Measurements from ENCODE around the gene SLC2A4. TPM values are rescaled to one million over a fixed set of nuclear protein-coding genes. Genes with fewer than 3 reads are reported as not detected.

The SLC2A4 gene
- total RNA-seq, 1 donor, result under 0.01 TPM

DNA sequence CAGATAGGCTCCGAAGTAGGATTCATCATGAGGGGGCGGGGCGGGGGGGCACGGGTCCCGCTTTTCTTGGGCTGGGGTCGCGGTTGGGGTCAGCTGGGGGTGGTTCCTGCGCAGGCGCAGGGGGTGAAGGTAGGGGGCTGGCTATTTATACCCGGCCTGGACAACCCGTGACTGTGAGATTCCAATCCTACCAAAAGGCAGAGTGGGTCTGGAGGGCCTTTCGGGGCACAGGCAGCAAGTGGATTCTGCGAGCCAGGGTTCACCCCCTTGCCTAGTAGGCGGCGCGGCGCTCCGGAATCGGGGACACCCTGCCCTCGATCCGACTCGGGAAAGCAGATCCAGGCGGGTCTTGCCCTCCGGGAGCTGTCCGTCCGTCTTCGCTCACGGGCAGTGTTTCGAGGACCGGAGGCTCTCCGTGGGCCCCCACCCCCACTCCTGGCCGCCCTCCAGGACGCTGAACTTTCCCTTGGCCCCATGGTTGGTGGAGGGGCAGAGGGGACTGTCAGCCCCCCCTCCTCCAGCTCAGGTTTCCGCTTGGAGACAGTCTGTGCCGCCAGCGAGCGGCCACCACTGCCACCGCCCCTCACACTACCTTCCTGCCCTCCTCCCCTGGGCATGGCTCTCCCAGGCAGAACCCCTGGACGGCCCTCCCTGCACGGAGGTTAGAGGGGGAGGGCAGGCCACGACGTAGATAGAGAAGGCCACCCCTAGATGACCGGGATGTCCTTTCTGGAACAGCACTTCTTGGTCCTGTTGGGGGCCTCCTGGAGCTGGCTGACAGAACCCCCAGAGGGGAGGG lies 634 bp downstream of the SLC2A4 start:
- no peak for DNase-seq (ENCODE audit: low read depth)
- TF ChIP-seq, protein P1, sequence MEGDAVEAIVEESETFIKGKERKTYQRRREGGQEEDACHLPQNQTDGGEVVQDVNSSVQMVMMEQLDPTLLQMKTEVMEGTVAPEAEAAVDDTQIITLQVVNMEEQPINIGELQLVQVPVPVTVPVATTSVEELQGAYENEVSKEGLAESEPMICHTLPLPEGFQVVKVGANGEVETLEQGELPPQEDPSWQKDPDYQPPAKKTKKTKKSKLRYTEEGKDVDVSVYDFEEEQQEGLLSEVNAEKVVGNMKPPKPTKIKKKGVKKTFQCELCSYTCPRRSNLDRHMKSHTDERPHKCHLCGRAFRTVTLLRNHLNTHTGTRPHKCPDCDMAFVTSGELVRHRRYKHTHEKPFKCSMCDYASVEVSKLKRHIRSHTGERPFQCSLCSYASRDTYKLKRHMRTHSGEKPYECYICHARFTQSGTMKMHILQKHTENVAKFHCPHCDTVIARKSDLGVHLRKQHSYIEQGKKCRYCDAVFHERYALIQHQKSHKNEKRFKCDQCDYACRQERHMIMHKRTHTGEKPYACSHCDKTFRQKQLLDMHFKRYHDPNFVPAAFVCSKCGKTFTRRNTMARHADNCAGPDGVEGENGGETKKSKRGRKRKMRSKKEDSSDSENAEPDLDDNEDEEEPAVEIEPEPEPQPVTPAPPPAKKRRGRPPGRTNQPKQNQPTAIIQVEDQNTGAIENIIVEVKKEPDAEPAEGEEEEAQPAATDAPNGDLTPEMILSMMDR (IDR thresholded peaks at IDR 0.05; ENCODE audit: insufficient read depth, low read depth, low read length), result no peak
- H3K4me3 ChIP-seq (ENCODE audit: low read depth, low read length), result peak overlapping the region; percentile 63

DNA sequence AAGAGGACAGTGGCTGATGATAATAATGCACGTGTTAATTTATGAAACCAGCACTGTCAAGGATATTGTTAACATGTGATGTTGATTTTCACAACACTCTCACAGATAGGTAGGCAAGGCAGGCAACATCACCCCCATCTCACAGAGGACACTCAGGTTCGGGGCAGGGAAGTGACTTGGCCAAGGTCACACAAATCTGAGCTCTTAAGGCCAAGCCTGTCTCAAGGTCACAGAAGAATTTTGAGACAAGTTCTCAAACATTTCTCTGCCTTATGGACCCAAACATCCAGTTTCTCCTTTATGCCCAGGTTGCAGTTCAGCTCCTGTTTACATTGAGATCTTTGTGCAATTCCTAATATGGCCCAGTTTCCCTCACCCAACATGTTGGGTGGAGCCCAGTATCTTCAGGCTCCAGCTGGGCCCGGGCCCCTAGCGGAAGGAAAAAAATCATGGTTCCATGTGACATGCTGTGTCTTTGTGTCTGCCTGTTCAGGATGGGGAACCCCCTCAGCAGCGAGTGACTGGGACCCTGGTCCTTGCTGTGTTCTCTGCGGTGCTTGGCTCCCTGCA lies 1.3 kb downstream of the SLC2A4 start:
- DNase-seq (ENCODE audit: low read depth), result peak; percentile 28
- TF ChIP-seq, protein P1 (IDR thresholded peaks at IDR 0.05; ENCODE audit: insufficient read depth, low read depth, low read length), result no peak
- no peak overlapping the region for H3K4me3 ChIP-seq (ENCODE audit: low read depth, low read length)

DNA sequence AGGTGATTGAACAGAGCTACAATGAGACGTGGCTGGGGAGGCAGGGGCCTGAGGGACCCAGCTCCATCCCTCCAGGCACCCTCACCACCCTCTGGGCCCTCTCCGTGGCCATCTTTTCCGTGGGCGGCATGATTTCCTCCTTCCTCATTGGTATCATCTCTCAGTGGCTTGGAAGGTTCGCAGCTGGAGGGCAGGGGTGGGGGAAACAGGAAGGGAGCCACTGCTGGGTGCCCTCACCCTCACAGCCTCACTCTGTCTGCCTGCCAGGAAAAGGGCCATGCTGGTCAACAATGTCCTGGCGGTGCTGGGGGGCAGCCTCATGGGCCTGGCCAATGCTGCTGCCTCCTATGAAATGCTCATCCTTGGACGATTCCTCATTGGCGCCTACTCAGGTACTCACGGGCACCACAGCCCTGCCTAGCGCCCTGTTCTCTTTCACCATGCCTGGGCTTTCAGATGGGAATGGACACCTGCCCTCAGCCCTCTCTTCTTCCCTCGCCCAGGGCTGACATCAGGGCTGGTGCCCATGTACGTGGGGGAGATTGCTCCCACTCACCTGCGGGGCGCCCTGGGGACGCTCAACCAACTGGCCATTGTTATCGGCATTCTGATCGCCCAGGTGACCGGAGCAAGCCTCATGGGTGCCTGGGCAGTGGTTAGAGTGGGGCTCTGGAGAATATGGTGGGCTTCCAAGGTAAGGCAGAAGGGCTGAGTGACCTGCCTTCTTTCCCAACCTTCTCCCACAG lies 2.1 kb downstream of the SLC2A4 start:
- TF ChIP-seq, protein P1 (IDR thresholded peaks at IDR 0.05; ENCODE audit: insufficient read depth, low read depth, low read length), result no peak
- DNase-seq (ENCODE audit: low read depth), result no peak
- H3K4me3 ChIP-seq (ENCODE audit: low read depth, low read length), result no peak overlapping the region

DNA sequence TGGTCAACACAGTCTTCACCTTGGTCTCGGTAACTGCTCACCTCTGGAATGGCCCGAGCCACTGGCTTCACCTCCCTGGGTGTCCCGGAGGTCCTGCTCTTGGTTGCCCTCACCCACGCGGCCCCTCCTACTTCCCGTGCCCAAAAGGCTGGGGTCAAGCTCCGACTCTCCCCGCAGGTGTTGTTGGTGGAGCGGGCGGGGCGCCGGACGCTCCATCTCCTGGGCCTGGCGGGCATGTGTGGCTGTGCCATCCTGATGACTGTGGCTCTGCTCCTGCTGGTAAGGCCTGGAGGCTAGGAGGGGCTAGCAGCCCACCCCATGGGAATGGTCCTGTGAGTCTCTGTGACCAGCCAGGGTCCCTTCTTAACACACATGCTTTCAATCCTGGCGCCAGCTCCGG lies 3.4 kb downstream of the SLC2A4 start:
- DNase-seq (ENCODE audit: low read depth), result no peak
- TF ChIP-seq, protein P1 (IDR thresholded peaks at IDR 0.05; ENCODE audit: insufficient read depth, low read depth, low read length), result no peak
- H3K4me3 ChIP-seq (ENCODE audit: low read depth, low read length), result no peak overlapping the region

DNA sequence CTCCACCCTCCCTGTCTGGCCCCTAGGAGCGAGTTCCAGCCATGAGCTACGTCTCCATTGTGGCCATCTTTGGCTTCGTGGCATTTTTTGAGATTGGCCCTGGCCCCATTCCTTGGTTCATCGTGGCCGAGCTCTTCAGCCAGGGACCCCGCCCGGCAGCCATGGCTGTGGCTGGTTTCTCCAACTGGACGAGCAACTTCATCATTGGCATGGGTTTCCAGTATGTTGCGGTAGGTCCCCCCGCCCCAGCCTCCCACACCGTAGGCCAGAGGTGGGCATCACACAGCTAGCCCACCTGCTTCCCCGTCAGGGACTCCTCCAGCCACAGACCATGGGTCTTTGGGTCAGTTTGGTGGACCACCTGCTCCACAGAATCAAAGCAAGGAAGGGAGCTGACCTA lies 4.2 kb downstream of the SLC2A4 start:
- H3K4me3 ChIP-seq (ENCODE audit: low read depth, low read length), result no peak overlapping the region
- no peak for DNase-seq (ENCODE audit: low read depth)
- TF ChIP-seq, protein P1 (IDR thresholded peaks at IDR 0.05; ENCODE audit: insufficient read depth, low read depth, low read length), result no peak

DNA sequence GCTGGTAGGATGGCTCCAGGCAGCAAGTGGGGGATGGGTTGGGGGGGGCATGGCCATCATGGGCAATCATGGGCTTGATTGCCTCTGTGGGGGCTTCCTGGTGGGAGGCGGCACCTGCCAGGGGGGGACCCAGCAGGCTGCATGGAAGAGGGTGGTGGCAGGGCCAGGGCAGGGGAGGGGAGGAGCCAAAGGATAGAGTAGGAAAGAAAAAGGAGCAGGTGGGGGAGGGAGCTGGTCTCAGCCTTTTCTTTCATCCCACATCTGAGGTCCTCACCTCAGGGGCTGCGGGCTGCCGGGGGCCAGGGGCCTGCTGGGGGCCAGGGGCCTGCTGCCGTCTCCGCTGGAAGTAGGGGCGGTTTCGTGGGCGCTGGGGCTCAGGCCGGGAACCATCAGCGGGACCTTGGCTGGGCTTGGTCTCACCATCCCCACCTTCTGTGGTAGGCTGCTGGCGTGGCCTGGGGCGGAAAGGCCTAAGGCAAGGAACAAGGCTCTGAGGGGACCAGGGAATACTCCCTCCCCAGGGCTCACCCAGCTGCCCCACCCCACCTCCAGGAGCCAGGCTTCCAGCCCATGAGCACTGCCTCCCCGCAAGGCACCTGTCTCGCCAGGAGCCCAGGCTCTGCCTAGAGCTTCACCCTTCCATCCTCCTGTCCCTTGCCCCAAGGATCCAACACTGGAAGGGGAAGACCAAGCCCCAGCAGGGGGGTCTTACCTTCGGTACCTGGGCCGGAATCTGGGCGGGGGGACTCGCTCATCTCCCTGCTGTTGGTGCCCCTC lies 7.9 kb downstream of the SLC2A4 start:
- no peak for DNase-seq (ENCODE audit: low read depth)
- TF ChIP-seq, protein P1 (IDR thresholded peaks at IDR 0.05; ENCODE audit: insufficient read depth, low read depth, low read length), result no peak
- no peak overlapping the region for H3K4me3 ChIP-seq (ENCODE audit: low read depth, low read length)
